HUES6 (cell line): Measurements from ENCODE around the gene ALDH1B1.

Source experiments
- H3K27ac ChIP-seq: 2 replicates; pipeline ENCODE4 v1.7.0; 2013; ENCODE audit warnings: low read depth, mild to moderate bottlenecking, low read length, inconsistent platforms
- H3K27me3 ChIP-seq: 2 replicates; pipeline ENCODE4 v1.6.1; 2013; ENCODE audit warnings: low read length; ENCODE audit not compliant: control insufficient read depth, insufficient read depth
- H3K36me3 ChIP-seq: 2 replicates; pipeline ENCODE4 v1.6.1; 2013; ENCODE audit warnings: low read length; ENCODE audit not compliant: control insufficient read depth, insufficient read depth
- H3K4me1 ChIP-seq: 2 replicates; pipeline ENCODE4 v1.6.1; 2013; ENCODE audit warnings: low read length; ENCODE audit not compliant: control insufficient read depth, insufficient read depth
- H3K4me3 ChIP-seq: 2 replicates; pipeline ENCODE4 v1.5.1; 2013; ENCODE audit warnings: low read depth, low read length
- H3K9ac ChIP-seq: one replicate; pipeline ENCODE4 v1.6.1; 2013; ENCODE audit warnings: mild to moderate bottlenecking, low read length
- H3K9me3 ChIP-seq: 2 replicates; pipeline ENCODE4 v1.6.1; 2013; ENCODE audit warnings: low read depth, low read length; ENCODE audit not compliant: control insufficient read depth, insufficient read depth

The ALDH1B1 gene

DNA sequence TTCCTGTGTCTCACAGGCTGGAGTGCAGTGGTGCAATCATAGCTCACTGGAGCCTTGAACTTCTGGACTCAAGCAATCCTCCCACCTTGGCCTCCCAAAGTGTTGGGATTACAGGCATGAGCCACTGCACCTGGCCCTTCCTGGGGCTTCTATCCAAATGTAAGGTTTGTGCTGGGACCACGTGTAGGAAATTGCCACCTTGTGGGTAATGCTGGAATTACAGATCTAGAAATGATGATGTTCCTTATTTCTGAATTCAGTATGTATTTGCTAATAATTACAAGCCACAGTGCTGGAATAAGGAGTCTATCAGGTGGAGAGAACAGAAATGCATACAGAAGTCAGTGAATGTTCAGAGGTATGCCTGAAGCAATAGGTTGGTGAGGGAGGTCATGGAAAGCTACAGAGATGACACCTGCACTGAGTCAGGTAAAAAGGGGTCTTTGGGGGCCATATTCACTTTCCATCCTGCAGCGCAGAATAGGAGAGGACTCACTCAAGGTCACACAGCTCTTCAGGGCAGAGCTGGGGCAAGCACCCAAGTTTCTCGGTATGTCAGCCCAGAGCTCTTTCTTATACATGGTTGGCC, 40.5 kb downstream of the ALDH1B1 start:
- Histone ChIP-seq H3K36me3 (no peaks in the 10 kb centered on the region), H3K27ac (no peak overlapping the region), H3K4me3 (no peak overlapping the region), H3K27me3 (peaks cover 2% of the 10 kb centered on the region; the same call in 1 of the 2 replicates), H3K9me3 (peaks cover 6% of the 10 kb centered on the region; the same call in 1 of the 2 replicates), H3K4me1 (peaks cover 5% of the 10 kb centered on the region; the same call in 1 of the 2 replicates), H3K9ac (no peak overlapping the region)

DNA sequence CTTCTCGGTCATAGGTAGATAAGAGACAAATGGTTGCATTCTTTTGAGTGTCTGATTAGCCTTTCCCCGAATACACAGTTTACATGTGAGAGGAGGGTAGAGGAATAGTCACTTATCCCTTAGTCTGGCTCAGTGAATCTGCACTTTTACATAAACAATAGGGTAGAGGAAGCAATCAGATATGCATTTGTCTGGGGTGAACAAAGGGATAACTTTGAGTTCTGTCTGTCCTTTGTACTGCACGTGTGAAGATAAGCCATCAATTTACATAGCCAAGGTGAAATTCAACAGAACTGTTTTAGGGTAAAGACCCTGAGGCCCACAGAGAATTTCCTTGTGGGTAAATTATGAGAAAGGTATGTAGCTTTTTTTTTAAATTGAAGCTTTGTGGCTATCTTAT, 41.9 kb downstream of the ALDH1B1 start:
- Histone ChIP-seq H3K27me3 (no peaks in the 10 kb centered on the region; the same call in 1 of the 2 replicates), H3K36me3 (no peaks in the 10 kb centered on the region), H3K27ac (no peak overlapping the region), H3K4me3 (no peak overlapping the region), H3K4me1 (peaks cover 5% of the 10 kb centered on the region; the same call in 1 of the 2 replicates), H3K9me3 (peaks cover 6% of the 10 kb centered on the region; the same call in 1 of the 2 replicates), H3K9ac (no peak overlapping the region)

DNA sequence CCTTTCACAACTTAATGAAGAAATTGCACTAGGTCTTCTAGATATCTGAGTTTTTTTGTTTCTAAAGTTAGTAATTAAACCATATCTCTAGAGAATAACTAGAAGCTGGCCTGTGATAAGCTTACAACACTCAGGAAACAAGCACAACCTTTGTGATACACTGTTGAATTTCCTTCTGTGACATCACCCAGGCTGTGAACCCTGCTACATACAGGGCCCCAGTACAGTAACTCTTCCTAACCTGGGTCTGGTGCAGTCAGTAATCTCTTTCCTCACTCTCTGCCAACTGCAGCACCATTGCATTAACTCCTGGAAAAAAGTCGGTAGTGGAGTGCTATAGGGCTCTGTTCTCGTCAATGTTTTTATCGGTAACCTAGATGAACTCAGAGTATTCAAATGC, 42.4 kb downstream of the ALDH1B1 start:
- Histone ChIP-seq H3K4me3 (no peak overlapping the region), H3K27me3 (no peaks in the 10 kb centered on the region; the same call in 1 of the 2 replicates), H3K4me1 (peaks cover 5% of the 10 kb centered on the region; the same call in 1 of the 2 replicates), H3K36me3 (no peaks in the 10 kb centered on the region), H3K9ac (no peak overlapping the region), H3K27ac (no peak overlapping the region), H3K9me3 (peaks cover 6% of the 10 kb centered on the region; the same call in 1 of the 2 replicates)

DNA sequence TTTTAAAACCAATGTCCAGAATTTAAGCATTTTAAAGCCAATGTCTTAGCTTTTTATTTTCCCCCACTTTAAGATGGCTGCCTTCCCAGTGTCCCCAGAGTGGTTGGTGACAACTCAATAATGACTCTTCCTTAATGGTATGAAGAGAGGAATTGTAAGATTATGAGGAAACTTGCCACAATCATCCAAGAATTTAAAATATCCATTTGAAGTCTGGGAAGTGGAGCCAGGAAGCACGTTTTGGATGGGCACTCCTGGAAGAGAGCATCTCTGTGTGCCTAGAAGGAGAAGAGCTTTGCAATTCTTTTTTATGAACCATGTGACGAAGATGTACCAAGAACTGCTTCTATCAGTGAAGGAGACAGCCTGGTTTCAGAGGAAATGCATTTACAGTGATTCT, 43.0 kb downstream of the ALDH1B1 start:
- Histone ChIP-seq H3K4me3 (no peak overlapping the region), H3K27me3 (no peaks in the 10 kb centered on the region; the same call in 1 of the 2 replicates), H3K9ac (no peak overlapping the region), H3K27ac (no peak overlapping the region), H3K36me3 (no peaks in the 10 kb centered on the region), H3K9me3 (peaks cover 6% of the 10 kb centered on the region; the same call in 1 of the 2 replicates), H3K4me1 (peaks cover 5% of the 10 kb centered on the region; the same call in 1 of the 2 replicates)

DNA sequence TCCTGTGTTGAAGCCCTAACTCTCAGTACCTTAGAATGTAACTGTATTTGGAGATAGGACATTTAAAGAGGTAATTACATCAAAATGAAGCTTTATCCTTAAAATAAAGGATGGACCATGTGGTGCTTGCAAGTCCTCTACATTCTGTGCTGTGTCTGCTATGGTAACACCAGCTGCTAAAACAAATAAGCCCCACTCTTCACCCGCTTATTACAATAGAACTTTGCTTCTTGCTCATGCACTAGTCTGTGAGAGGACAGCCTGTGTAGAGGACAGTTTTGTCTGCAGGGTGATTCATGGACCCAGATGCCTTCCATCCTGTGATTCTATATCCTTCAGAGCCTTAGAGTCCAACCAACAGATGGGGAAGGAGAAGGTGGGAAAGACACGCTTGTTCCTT, 44.2 kb downstream of the ALDH1B1 start:
- H3K9me3 ChIP-seq, result peaks cover 6% of the 10 kb centered on the region; the same call in 1 of the 2 replicates
- no peak overlapping the region for H3K27ac ChIP-seq
- no peaks in the 10 kb centered on the region for H3K36me3 ChIP-seq
- peaks cover 8% of the 10 kb centered on the region; the same call in 1 of the 2 replicates for H3K4me1 ChIP-seq
- H3K27me3 ChIP-seq, result no peaks in the 10 kb centered on the region
- H3K4me3 ChIP-seq, result no peak overlapping the region
- H3K9ac ChIP-seq, result no peak overlapping the region

DNA sequence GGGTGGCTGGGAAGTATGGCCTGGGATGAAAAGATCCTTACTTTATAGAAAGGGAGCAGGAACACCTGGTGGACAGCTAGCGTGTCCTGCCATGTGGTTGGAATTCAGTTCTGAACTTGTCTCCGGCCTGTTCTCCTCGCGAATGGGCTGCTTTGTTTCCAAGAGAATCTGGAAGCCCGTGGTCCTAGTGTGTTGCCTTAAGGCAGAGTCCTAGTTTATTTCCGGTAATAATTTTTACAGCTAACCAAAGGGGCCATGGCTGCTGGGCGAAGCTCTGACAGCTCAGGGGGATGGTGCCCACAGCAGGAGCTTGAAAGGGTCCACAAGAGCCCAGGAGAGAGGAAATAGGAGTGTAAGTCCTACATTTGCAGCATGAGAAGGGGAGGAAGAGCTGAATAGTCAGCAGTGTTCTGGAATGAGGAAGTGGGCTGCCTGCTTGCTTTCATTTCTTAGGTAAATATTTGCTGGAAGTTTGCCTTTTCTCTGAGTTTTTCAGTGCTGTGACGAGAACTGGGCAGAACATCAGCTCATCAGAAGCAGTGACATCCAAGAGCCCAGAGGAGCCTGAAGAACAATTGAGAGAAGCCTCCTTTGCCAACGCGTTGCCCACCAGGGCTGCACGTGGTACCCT, 44.8 kb downstream of the ALDH1B1 start:
- no peak overlapping the region for H3K27ac ChIP-seq
- peaks cover 8% of the 10 kb centered on the region; the same call in 1 of the 2 replicates for H3K4me1 ChIP-seq
- no peak overlapping the region for H3K9ac ChIP-seq
- H3K4me3 ChIP-seq, result no peak overlapping the region
- H3K36me3 ChIP-seq, result no peaks in the 10 kb centered on the region
- peaks cover 6% of the 10 kb centered on the region; the same call in 1 of the 2 replicates for H3K9me3 ChIP-seq
- no peaks in the 10 kb centered on the region for H3K27me3 ChIP-seq

DNA sequence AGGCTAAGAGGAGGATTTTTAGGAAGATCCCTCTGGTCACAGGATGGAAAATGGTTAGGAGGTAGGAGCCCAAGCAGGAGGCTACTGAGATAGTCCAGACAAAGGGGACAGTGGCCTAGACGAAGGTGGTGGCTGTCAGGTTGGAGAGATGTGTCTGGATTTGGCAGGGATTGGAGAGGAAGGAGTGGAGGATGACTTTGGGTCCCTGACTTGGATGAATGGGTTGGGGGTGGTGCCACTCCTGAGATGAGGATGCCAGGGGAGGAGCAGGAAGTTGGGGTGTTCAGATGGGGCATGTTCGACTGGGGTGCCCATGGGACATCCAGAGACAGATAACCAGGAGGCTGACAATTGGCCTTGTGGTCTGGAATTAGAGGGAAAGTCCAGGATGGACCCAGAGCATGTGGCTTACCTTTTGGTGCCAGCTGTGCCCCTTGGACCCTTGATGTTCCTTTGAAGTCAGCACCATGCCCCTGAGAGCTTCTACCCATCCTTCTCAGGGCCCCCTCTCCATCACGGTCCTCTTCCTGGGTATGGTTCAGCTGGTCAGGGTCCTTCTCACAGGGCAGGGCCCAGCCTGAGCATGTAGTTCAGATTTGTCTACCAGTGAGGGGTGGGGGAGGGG, 46.9 kb downstream of the ALDH1B1 start:
- H3K4me1 ChIP-seq, result peaks cover 8% of the 10 kb centered on the region; the same call in 1 of the 2 replicates
- H3K4me3 ChIP-seq, result no peak overlapping the region
- H3K9me3 ChIP-seq, result peaks cover 6% of the 10 kb centered on the region; the same call in 1 of the 2 replicates
- H3K36me3 ChIP-seq, result no peaks in the 10 kb centered on the region
- no peak overlapping the region for H3K9ac ChIP-seq
- no peak overlapping the region for H3K27ac ChIP-seq
- H3K27me3 ChIP-seq, result no peaks in the 10 kb centered on the region

DNA sequence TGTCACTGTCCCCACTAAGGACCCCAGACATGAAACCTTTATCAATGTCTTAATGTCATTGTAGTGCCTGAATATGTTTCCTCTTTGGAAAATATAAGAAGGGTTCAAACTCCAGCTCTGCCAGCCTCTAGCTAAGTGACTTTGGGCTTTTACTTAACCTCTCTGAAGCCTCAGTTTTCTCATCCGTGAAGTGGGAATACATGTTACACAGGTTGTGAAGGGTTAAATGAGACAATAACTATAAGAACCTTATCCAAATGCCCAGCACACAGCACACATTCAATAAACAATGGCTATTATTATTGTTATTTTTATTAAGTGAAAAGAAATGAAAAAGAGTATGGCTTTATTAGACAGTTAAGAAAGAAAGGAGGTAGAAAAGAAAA, 47.4 kb downstream of the ALDH1B1 start:
- no peak overlapping the region for H3K9ac ChIP-seq
- peaks cover 6% of the 10 kb centered on the region; the same call in 1 of the 2 replicates for H3K9me3 ChIP-seq
- no peak overlapping the region for H3K4me3 ChIP-seq
- no peaks in the 10 kb centered on the region for H3K27me3 ChIP-seq
- H3K27ac ChIP-seq, result no peak overlapping the region
- H3K4me1 ChIP-seq, result peaks cover 8% of the 10 kb centered on the region; the same call in 1 of the 2 replicates
- no peaks in the 10 kb centered on the region for H3K36me3 ChIP-seq

DNA sequence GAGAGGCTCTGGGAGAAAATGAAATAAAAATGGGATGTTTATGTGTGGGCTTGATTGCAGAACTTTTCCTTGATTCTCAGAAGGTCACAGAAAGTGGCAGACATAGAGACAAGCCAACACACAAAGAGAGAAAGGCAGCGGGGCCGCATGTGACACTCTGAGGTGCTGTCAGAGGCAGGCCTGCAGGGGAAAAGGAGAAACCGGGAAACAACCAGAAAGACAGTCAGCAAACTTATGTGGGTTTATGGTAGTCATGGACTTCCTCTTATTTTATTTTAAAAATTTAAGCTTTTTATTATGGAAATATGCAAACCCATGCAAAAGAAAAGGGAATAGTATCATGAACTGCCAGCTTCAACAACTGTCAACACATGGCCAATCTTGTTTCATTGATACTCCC, 48.0 kb downstream of the ALDH1B1 start:
- H3K27ac ChIP-seq, result no peak overlapping the region
- no peak overlapping the region for H3K9ac ChIP-seq

DNA sequence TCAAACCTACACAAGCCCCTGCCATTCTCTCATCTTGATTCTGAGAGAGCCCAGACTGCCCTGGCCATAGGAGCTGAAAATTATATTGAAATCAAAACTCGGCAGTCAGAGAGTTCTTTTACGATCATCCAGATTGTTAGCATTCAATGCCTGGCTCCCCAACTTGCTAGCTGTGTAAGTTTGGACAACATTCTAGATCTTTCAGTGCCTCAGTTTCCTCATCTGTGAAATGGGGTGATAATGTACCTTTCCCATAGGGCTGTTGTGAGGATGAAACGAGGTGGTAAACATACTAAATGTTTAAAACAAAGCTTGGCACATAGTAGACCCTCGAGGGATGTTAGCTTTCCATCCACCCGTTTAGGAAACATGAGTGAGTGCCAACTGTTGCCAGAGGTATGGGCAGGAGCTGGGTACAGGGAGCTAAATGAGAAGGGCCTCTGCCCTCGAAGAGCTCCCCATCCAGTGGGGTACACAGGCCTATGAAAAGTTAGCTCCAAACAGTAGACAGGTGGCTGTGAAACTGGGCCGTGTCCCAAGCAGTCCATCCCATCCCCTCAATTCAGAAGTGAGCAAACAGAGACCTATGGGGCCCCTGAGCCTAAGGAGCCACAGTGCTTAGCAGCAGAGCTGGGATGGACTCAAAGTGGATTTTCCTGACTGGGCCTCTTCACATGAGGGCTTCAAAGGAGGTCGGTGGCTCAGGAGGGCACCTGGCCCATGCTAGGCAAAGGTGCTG, 49.0 kb downstream of the ALDH1B1 start:
- Histone ChIP-seq H3K27ac (no peak overlapping the region), H3K9me3 (peaks cover 4% of the 10 kb centered on the region; the same call in 1 of the 2 replicates), H3K4me1 (peaks cover 8% of the 10 kb centered on the region; the same call in 1 of the 2 replicates), H3K9ac (no peak overlapping the region), H3K27me3 (no peaks in the 10 kb centered on the region), H3K36me3 (no peaks in the 10 kb centered on the region), H3K4me3 (no peak overlapping the region)

More for the DNA sequence above, 48.0 kb downstream of the ALDH1B1 start:
- Histone ChIP-seq H3K27me3 (no peaks in the 10 kb centered on the region), H3K9me3 (peaks cover 6% of the 10 kb centered on the region; the same call in 1 of the 2 replicates), H3K4me1 (peaks cover 8% of the 10 kb centered on the region; the same call in 1 of the 2 replicates), H3K36me3 (no peaks in the 10 kb centered on the region), H3K4me3 (no peak overlapping the region)
